ENCODE results near the gene DGCR2.
"Not testable (repeated sequence)": the region's sequence is repeated elsewhere in the genome, so short reads cannot be mapped to it uniquely, and the experiment has no call there.

Gene DGCR2

DNA sequence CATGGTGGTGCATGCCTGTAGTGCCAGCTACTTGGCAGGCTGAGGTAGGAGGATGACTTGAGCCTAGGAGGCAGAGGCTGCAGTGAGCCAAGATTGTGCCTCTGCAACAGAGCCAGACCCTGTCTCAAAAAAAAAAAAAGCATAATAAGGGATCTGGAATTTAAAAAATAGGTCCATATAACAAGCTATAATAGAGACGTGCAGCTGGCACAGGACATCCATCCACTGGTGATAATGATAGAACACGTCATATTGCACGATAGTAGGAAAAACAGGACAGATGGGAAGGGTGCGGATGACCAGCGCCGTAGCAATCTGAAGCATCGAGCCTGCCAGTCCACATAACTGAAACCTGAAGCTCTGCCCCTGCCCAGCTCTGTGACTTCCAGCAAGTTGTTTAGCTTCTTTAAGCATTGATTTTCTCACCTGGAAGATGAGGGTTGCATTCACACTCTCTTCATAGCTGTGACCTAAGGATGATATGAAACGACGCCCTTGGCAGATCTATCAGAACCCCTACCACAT, 125.8 kb downstream of the DGCR2 start:
- no peak for DNase-seq

DNA sequence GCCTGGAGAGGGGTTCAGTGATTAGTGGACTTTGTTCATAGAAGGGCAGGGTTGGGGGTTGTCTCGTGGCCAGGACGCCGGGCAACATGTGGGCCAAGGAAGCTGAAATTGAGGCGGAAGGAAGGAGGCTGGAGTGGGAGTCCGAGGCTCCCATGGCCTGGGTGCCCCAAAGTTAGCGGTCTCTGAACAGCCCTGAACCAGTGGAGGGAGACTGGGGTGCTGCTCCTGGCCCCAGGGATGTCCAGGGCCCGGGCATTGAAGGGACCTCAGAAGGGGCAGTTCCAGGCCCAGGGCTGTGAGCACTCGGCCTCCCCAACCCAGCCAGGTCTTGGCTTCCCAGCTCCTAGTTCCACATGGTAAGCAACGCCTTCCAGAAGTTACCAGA, 126.9 kb downstream of the DGCR2 start:
- no peak for DNase-seq

DNA sequence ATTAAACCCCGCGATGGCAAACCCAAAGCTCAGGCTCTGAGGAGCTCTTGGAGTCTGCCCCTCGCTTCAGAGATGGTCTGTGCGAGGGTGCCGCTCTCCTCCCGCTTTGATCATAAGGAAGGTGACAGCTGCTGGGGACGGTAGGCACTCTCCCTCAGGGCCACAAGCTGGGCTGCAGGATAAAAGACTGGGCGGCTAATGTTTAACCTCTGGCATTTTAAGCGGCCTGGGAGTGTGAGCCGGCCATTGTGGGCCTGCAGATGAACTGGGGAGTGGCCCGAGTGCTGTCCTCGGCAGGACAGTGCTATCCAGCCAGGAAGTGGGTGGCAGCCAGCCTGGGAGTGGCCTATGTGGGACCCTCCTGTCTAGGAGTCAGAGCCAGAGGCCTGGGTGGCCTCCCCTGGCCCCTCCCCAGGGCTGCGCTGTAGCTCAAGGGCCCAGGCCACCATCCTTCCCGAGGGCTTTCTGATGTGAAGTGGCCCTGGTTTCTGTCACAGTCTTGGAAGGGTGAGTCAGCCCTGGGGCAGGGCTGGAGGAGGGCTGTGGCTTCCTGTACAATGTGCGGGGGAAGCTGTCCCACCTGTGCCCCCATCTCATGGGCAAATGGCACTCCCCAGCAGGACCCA, 127.4 kb downstream of the DGCR2 start:
- no peak for DNase-seq

DNA sequence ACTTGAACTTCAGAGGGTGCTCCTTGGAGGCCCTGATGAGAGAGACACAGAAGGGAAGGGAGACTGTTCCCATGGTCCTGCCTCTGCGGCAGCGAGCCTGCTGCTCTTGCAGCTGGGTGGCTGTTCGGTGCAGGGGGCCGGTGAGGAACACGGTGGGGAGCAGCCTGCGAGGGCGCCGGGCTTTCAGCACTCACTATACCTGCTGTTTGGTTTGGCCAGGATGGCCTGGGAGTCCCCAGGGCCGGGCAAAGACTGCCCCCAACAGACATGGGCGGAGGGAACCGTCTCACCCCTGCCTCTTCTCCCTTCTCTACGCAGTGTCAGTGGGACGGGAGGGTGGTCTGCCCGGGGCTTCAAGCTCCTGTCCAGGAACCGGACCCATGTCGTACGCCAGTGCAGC, 128.2 kb downstream of the DGCR2 start:
- DNase-seq: no peak

DNA sequence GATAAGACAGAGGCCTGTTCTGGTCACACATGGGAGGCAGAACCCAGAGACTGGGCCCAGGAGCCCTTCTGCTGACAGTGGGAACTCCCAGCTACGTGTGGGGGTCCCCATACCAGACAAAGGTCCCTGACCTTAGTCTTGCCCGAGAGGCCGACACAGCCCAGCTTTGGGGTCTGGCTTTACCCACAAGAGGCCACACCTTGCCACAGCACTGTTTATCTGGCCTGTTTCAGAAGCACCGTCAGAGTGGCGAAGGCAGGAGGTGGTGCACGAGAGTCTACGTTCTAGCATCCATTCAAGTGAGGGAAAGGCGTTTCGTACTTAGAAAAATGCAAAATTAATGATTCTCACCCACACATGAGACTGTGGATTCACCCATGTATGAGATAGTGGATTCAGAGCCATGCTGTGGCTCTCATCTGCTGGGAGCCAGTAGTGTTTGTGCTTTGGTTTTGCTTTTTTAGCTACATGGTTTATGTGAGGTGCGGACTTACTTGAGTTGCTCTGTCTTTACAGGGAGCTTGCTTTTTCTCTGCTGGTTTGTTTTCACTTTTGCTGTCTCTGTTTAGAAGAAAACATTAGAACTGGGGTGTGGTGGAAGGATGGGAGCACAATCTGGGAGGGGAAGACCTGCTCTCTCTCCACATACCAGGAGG, 129.5 kb downstream of the DGCR2 start:
- no peak for DNase-seq

DNA sequence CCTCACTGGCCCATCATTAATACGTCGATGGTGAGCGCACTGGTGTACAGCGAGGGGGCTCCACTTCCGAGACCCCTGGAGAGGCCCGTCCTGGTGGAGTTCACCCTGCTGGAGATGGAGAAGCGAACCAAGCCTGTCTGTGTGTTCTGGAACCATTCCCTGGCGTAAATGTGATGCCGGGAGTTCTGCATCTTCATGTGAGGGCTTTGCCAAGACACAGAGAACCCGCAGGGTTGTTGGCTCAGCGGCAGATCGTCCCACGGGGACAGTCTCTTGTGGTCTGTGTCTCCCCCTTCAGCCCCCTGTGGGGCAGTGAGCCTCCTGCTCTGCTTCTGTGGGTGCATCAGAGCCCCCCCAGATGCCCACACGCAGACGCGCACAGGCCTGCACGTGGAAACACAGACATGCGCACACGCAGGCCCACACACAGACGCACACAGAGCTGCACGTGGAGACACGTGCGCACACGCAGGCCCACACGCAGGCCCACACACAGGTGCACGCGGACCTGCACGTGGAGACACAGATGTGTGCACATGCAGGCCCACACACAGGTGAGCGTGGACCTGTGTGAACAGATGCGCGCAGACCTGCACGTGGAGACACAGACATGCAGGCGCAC, 130.3 kb downstream of the DGCR2 start:
- no peak for DNase-seq

DNA sequence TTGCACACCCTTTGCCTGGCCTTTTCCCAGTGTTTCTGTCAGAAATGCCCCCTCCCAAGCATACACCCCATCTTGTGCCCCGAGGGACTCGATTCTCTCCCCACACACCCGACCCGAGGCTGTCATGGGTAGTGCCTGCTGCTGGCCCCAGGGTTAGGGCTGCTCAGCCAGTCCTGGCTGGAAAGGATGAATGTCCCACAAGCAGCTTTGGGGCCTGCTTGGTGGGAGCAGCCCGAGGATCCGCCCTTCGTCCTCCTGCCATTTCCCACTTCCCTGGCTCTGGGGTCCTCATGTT, 131.1 kb downstream of the DGCR2 start:
- no peak for DNase-seq

DNA sequence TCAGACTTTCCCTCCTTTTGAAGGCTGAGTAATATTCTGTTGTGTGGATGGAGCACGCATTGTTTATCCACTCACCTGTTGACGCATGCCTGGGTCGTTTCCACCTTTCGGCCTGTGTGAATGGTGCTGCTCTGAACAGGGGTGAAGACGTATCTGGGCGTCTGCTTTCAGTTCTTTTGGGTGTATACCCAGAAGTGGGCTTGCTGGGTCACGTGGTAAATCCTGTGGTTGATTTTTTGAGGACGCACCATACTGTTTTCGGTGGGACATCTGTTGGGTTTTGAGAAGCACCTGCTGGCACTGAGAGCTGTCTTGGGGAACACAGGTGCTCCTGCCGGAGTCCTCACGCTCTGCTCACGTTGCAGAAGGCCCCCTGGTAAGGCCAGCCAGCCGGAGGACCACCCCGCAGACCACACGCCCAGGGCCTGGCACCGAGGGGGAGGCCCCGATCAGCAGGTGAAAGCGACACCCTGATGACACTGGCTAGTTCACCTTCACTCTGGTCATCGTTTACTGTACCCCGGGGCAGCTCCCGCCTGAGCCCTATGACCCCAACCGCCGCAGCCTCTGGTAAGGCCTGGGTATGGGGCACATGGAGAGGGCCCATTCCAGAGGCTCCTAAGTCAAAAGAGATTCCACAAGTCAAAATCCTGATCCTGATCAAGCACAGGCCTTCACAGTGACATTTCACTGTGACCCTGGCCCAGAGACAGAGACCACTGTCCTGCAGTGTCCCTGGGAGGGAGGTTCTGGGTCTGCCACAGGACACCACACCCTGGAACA, 131.7 kb downstream of the DGCR2 start:
- no peak for DNase-seq

DNA sequence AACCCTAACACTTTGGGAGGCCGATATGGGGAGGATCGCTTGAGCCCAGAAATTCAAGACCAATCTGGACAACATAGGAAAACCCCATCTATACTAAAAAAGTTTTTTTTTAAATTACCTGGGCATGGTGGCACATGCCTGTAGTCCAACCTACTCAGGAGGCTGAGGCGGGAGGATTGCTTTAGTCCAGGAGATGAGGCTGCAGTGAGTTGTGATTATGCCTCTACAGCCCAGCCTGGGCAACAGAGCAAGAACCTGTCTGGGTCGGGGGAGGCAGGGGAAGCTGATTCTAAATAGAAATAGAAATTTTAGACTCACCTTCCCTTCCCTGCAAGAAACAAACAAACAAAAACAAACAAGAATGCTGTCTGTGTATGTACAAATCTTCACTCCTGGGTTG, 133.3 kb downstream of the DGCR2 start:
- no peak for DNase-seq

DNA sequence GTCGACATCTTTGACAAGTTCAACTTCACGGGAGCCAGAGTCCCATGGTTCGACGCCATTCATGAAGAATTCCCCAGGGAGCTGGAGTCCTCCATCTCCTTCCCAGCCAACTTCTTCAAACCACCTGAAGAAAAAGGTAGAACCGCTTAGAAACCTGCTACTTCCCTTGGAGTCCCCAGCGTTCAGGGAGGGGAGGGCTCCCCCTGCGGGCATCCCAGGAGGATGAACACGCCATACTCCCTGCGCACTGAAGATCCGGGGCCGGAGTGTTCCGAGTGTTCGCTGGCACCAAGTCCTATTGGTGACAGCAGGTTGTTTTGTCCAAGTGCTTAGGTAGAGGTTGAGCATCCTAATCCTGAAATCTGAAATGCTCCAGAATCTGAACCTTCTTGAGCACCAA, 134.4 kb downstream of the DGCR2 start:
- DNase-seq: peak; percentile 39

DNA sequence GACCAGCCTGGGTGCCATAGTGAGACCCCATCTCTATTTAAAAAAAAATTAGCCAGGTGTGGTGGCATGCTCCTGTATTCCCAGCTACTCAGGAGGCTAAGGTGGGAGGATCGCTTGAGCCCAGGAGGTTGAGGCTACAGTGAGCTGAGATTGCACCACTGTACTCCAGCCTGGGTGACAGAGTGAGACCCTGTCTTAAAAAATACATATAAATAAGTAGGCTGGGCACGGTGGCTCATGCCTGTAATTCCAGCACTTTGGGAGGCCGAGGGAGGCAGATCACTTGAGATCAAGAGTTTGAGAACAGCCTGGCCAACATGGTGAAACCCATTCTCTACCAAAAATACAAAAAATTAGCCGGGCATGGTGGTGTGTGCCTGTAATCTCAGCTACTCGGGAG, 135.1 kb downstream of the DGCR2 start:
- not testable (repeated sequence) for DNase-seq
